ENCODE data around the gene SRSF2. TPM values are rescaled to one million over a fixed set of nuclear protein-coding genes. Genes with fewer than 3 reads are reported as not detected.

Gene SRSF2
- total and polyA plus RNA-seq, 9 of the 15 experiments (the other 6 are each of a cell fraction or from before 2014, with no cell fraction given), result 161 to 583 (median 393) TPM

GRCh38 chr17:76736349-76737081, 616 bp downstream of the SRSF2 start (continued):
- TF ChIP-seq ZNF586 (CRISPR knock-in tag; conservative IDR thresholded peaks at IDR 0.05) (no peak), BRF2 (IDR thresholded peaks at IDR 0.05; ENCODE audit: borderline replicate concordance, insufficient read depth, insufficient read length) (no peak), CTBP1 (IDR thresholded peaks at IDR 0.05; ENCODE audit: borderline replicate concordance) (peak; percentile 71), BHLHE40 (IDR thresholded peaks at IDR 0.05; ENCODE audit: low read length) (0 out of 2 replicates have a peak, but pooled peaks have one; percentile 4), PTBP1 (IDR thresholded peaks at IDR 0.05; ENCODE audit: low read depth, low read length) (no peak), ZNF717 (CRISPR knock-in tag; IDR thresholded peaks at IDR 0.05) (no peak), ZNF146 (CRISPR knock-in tag; IDR thresholded peaks at IDR 0.05; ENCODE audit: unreplicated experiment) (no peak), TAL1 (IDR thresholded peaks at IDR 0.05) (no peak), PREB (CRISPR knock-in tag; IDR thresholded peaks at IDR 0.05) (peak; percentile 18; the same call in 1 of the 2 replicates), BRCA1 (IDR thresholded peaks at IDR 0.05) (no peak), BRCA1 (CRISPR knock-in tag; IDR thresholded peaks at IDR 0.05) (peak; percentile 77; the same call in 1 of the 2 replicates), GABPB1 (CRISPR knock-in tag; IDR thresholded peaks at IDR 0.05) (no peak), RBM22 (IDR thresholded peaks at IDR 0.05; ENCODE audit: low read depth, low read length, poor library complexity, severe bottlenecking) (peak; percentile 99), KLF6 (CRISPR knock-in tag; IDR thresholded peaks at IDR 0.05; ENCODE audit: borderline replicate concordance) (peak; percentile 36; the same call in 1 of the 2 replicates), ZFP91 (CRISPR knock-in tag; IDR thresholded peaks at IDR 0.05) (no peak), CCNT2 (IDR thresholded peaks at IDR 0.05; ENCODE audit: borderline replicate concordance, extremely low read depth, insufficient read length, low read depth, low read length) (peak; percentile 91), ZNF316 (IDR thresholded peaks at IDR 0.05) (no peak), ESRRB (CRISPR knock-in tag; IDR thresholded peaks at IDR 0.05; ENCODE audit: borderline replicate concordance) (no peak), ZNF764 (CRISPR knock-in tag; IDR thresholded peaks at IDR 0.05; ENCODE audit: low read depth) (no peak; the same call in 1 of the 2 replicates), HMGXB4 (CRISPR knock-in tag; IDR thresholded peaks at IDR 0.05) (no peak; the same call in 1 of the 2 replicates), MEF2A (IDR thresholded peaks at IDR 0.05; ENCODE audit: control insufficient read depth, low read depth, low read length) (no peak), NR4A1 (CRISPR knock-in tag; IDR thresholded peaks at IDR 0.05) (no peak), NR4A1 (tag; IDR thresholded peaks at IDR 0.05) (no peak), PTRF (tag; IDR thresholded peaks at IDR 0.05) (no peak), LCOR (CRISPR knock-in tag; IDR thresholded peaks at IDR 0.05) (no peak)

Measured in K562 (cell line).